ENCODE measurements around the gene SULT1A2. TPM values are rescaled to one million over a fixed set of nuclear protein-coding genes. Genes with fewer than 3 reads are reported as not detected.

The SULT1A2 gene
- total and polyA plus RNA-seq, 2 of the 13 experiments (the other 11 are each of a cell fraction or from before 2014, with no cell fraction given), result 33.0 to 34.2 TPM

DNA sequence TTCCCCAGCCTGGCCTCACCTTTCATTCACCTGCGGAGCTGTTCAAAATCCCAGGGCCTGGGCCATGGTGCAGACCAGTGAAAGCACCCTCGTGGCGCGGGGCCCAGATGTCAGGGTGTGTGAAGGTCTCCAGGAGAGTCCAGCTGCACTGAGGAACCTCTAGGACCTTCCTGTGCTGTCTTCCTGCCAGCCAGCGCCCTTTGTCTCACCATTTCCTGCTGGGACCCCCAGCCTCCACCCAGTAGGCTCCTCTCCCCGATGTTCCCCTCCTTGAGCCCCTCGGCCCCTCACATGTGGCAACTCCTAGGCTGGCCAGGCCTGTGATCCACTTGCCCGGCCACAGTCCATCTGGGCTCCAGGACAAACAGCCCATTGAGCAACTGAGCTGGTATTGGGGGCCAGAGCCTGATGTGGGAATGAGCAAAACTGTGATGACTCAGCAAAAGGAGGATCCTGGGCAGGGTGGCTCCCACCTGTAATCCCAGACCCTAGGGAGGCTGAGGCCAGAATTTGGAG, 677 bp downstream of the SULT1A2 start (continued):
- TF ChIP-seq, protein P1, sequence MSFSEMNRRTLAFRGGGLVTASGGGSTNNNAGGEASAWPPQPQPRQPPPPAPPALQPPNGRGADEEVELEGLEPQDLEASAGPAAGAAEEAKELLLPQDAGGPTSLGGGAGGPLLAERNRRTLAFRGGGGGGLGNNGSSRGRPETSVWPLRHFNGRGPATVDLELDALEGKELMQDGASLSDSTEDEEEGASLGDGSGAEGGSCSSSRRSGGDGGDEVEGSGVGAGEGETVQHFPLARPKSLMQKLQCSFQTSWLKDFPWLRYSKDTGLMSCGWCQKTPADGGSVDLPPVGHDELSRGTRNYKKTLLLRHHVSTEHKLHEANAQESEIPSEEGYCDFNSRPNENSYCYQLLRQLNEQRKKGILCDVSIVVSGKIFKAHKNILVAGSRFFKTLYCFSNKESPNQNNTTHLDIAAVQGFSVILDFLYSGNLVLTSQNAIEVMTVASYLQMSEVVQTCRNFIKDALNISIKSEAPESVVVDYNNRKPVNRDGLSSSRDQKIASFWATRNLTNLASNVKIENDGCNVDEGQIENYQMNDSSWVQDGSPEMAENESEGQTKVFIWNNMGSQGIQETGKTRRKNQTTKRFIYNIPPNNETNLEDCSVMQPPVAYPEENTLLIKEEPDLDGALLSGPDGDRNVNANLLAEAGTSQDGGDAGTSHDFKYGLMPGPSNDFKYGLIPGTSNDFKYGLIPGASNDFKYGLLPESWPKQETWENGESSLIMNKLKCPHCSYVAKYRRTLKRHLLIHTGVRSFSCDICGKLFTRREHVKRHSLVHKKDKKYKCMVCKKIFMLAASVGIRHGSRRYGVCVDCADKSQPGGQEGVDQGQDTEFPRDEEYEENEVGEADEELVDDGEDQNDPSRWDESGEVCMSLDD (CRISPR knock-in tag; IDR thresholded peaks at IDR 0.05; ENCODE audit: borderline replicate concordance), result no peak
- TF ChIP-seq ZNF12 (CRISPR knock-in tag; IDR thresholded peaks at IDR 0.05) (no peak), CAMTA2 (CRISPR knock-in tag; IDR thresholded peaks at IDR 0.05; ENCODE audit: borderline replicate concordance) (no peak), SRSF1 (optimal IDR thresholded peaks at IDR 0.05; ENCODE audit: low read depth, low read length) (no peak), ZNF276 (CRISPR knock-in tag; IDR thresholded peaks at IDR 0.05; ENCODE audit: low read depth) (no peak), ZNF639 (CRISPR knock-in tag; conservative IDR thresholded peaks at IDR 0.05) (no peak), ZNF44 (CRISPR knock-in tag; IDR thresholded peaks at IDR 0.05) (0 out of 2 replicates have a peak, but pooled peaks have one; percentile 55), ZFP41 (CRISPR knock-in tag; IDR thresholded peaks at IDR 0.05; ENCODE audit: borderline replicate concordance) (no peak), ZFP36L2 (CRISPR knock-in tag; IDR thresholded peaks at IDR 0.05) (no peak), TBX2 (CRISPR knock-in tag; IDR thresholded peaks at IDR 0.05; ENCODE audit: borderline replicate concordance) (no peak), ZNF441 (CRISPR knock-in tag; IDR thresholded peaks at IDR 0.05; ENCODE audit: borderline replicate concordance) (no peak), CENPX (CRISPR knock-in tag; IDR thresholded peaks at IDR 0.05) (no peak), ZSCAN9 (CRISPR knock-in tag; IDR thresholded peaks at IDR 0.05; ENCODE audit: borderline replicate concordance) (no peak), AGO1 (IDR thresholded peaks at IDR 0.05; ENCODE audit: low read depth, low read length, poor library complexity, severe bottlenecking) (no peak), HDAC1 (CRISPR knock-in tag; IDR thresholded peaks at IDR 0.05) (no peak), NFRKB (IDR thresholded peaks at IDR 0.05) (no peak), ZBTB3 (CRISPR knock-in tag; IDR thresholded peaks at IDR 0.05; ENCODE audit: borderline replicate concordance, low read depth) (no peak)
- TF ChIP-seq, protein P2, sequence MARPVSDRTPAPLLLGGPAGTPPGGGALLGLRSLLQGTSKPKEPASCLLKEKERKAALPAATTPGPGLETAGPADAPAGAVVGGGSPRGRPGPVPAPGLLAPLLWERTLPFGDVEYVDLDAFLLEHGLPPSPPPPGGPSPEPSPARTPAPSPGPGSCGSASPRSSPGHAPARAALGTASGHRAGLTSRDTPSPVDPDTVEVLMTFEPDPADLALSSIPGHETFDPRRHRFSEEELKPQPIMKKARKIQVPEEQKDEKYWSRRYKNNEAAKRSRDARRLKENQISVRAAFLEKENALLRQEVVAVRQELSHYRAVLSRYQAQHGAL (CRISPR knock-in tag; IDR thresholded peaks at IDR 0.05; ENCODE audit: not compliant biosample characterization), result no peak
- TF ChIP-seq, protein P3, sequence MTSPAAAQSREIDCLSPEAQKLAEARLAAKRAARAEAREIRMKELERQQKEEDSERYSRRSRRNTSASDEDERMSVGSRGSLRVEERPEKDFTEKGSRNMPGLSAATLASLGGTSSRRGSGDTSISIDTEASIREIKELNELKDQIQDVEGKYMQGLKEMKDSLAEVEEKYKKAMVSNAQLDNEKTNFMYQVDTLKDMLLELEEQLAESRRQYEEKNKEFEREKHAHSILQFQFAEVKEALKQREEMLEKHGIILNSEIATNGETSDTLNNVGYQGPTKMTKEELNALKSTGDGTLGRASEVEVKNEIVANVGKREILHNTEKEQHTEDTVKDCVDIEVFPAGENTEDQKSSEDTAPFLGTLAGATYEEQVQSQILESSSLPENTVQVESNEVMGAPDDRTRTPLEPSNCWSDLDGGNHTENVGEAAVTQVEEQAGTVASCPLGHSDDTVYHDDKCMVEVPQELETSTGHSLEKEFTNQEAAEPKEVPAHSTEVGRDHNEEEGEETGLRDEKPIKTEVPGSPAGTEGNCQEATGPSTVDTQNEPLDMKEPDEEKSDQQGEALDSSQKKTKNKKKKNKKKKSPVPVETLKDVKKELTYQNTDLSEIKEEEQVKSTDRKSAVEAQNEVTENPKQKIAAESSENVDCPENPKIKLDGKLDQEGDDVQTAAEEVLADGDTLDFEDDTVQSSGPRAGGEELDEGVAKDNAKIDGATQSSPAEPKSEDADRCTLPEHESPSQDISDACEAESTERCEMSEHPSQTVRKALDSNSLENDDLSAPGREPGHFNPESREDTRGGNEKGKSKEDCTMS (CRISPR knock-in tag; conservative IDR thresholded peaks at IDR 0.05), result no peak
- TF ChIP-seq, protein P4, sequence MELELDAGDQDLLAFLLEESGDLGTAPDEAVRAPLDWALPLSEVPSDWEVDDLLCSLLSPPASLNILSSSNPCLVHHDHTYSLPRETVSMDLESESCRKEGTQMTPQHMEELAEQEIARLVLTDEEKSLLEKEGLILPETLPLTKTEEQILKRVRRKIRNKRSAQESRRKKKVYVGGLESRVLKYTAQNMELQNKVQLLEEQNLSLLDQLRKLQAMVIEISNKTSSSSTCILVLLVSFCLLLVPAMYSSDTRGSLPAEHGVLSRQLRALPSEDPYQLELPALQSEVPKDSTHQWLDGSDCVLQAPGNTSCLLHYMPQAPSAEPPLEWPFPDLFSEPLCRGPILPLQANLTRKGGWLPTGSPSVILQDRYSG (CRISPR knock-in tag; IDR thresholded peaks at IDR 0.05), result no peak
